HL-60/S4 treated with phorbol 12-myristate 13-acetate at 8.2 ng/mL for 4 days and 3 days (cell line): ENCODE measurements around the gene ZNF22.

Experiments
- in situ Hi-C: fragments of 300-500 bp; cut with MboI; formaldehyde crosslinking; loops from 2 replicates; pipeline ENCODE4 v1.15.0; 2022; ENCODE audit warnings: low sequenced_read_pairs

The ZNF22 gene

GRCh38 chr10:45000752-45001380 lies at the start of gene ZNF22:
Gene ZNF22 (plus strand): TSS chr10:45000923. CDS start chr10:45003369, 2,446 bp downstream.
- in situ Hi-C loops = no loop called here

- in situ Hi-C loops = no loop called here
Measured at GRCh38 chr10:44951576-44952226, 49.0 kb upstream of the ZNF22 start.

- in situ Hi-C loops = no loop called here
Measured at GRCh38 chr10:44952779-44953231, 47.9 kb upstream of the ZNF22 start.

GRCh38 chr10:44954042-44954441 lies 46.7 kb upstream of the ZNF22 start:
- in situ Hi-C loops = no loop called here

- in situ Hi-C loops = no loop called here
Measured at GRCh38 chr10:44954962-44955361, 45.8 kb upstream of the ZNF22 start.

GRCh38 chr10:44955413-44956070 lies 45.2 kb upstream of the ZNF22 start:
- in situ Hi-C loops = no loop called here

GRCh38 chr10:44956226-44956625 lies 44.5 kb upstream of the ZNF22 start:
- in situ Hi-C loops = no loop called here

- in situ Hi-C loops = no loop called here
Measured at GRCh38 chr10:44956717-44957706, 43.7 kb upstream of the ZNF22 start.

- in situ Hi-C loops = no loop called here
Measured at GRCh38 chr10:44958196-44958897, 42.4 kb upstream of the ZNF22 start.

- in situ Hi-C loops = no loop called here
Measured at GRCh38 chr10:44958898-44959246, 41.9 kb upstream of the ZNF22 start.

GRCh38 chr10:44959247-44960087 lies 41.3 kb upstream of the ZNF22 start, which contains the start of gene RASSF4:
Gene RASSF4 (plus strand): TSS chr10:44959802. CDS start chr10:44970203, 10,401 bp downstream.
- in situ Hi-C loops = no loop called here

GRCh38 chr10:44960088-44960460 lies 40.6 kb upstream of the ZNF22 start:
- in situ Hi-C loops = no loop called here

- in situ Hi-C loops = no loop called here
Measured at GRCh38 chr10:44960482-44961229, 40.1 kb upstream of the ZNF22 start.

- in situ Hi-C loops = no loop called here
Measured at GRCh38 chr10:44961230-44961571, 39.5 kb upstream of the ZNF22 start.

- in situ Hi-C loops = no loop called here
Measured at GRCh38 chr10:44961931-44962750, 38.6 kb upstream of the ZNF22 start.

- in situ Hi-C loops = no loop called here
Measured at GRCh38 chr10:44962870-44963738, 37.6 kb upstream of the ZNF22 start.
